ENCODE data around the gene NCR2.

DNA sequence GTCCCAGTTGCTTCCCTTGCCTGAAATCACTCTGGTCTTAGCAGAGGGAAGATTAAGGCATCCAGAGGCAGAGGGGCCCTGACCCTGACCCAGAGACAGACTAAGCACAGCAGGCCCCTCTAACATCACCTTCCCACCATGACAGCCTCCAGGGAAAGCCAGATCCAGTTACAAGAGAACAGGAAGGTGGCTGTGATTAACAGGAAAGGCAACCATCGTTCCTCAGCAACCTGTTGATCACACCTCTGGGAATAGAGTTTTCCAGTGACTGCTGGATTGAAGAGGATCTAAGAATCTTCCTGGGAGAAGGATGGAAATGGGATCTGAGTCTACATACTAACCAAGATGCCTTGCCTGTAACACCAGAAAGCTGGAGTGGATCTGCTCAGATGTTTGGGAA is 43.7 kb upstream of the NCR2 start:
- TF ChIP-seq, protein P1, sequence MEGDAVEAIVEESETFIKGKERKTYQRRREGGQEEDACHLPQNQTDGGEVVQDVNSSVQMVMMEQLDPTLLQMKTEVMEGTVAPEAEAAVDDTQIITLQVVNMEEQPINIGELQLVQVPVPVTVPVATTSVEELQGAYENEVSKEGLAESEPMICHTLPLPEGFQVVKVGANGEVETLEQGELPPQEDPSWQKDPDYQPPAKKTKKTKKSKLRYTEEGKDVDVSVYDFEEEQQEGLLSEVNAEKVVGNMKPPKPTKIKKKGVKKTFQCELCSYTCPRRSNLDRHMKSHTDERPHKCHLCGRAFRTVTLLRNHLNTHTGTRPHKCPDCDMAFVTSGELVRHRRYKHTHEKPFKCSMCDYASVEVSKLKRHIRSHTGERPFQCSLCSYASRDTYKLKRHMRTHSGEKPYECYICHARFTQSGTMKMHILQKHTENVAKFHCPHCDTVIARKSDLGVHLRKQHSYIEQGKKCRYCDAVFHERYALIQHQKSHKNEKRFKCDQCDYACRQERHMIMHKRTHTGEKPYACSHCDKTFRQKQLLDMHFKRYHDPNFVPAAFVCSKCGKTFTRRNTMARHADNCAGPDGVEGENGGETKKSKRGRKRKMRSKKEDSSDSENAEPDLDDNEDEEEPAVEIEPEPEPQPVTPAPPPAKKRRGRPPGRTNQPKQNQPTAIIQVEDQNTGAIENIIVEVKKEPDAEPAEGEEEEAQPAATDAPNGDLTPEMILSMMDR (IDR thresholded peaks at IDR 0.05 in 8 of 11, conservative IDR thresholded peaks at IDR 0.05 in 3 of 11), result no peak
- TF ChIP-seq POLR2A (IDR thresholded peaks at IDR 0.05), result no peak

All from spleen (tissue), 7 donors.